Effector CD8-positive, alpha-beta T cell (primary cell): ENCODE results near the gene TSC22D1.
"Not testable (repeated sequence)": the region's sequence is repeated elsewhere in the genome, so short reads cannot be mapped to it uniquely, and the experiment has no call there.

Experiments
- DNase-seq: peaks from one replicate; lab custom pipeline; 2025; lab: John Stamatoyannopoulos, UW
- total RNA-seq, 4 experiments: gene quantifications; one replicate each; lab custom pipeline; 2026; lab: John Stamatoyannopoulos, UW

TSC22D1 gene
- total RNA-seq = 44.5 to 87.8 (median 63.9) reads per million in 4 experiments

GRCh38 chr13:44575741-44576350 is at the start of gene TSC22D1:
Gene TSC22D1, minus strand, starts transcription at chr13:44576330. Its CDS starts 256 bp downstream, at chr13:44576074.
- peak; percentile 44 for DNase-seq

GRCh38 chr13:44622708-44623107 is 46.6 kb upstream of the TSC22D1 start:
- DNase-seq = no peak

GRCh38 chr13:44622261-44622660 is 46.1 kb upstream of the TSC22D1 start:
- no peak for DNase-seq

- DNase-seq = no peak
Observed at GRCh38 chr13:44620057-44620456, 43.9 kb upstream of the TSC22D1 start.

- DNase-seq = no peak
Observed at GRCh38 chr13:44619651-44620050, 43.5 kb upstream of the TSC22D1 start.

- DNase-seq = no peak
Observed at GRCh38 chr13:44618326-44618725, 42.2 kb upstream of the TSC22D1 start.

GRCh38 chr13:44617648-44618047 is 41.5 kb upstream of the TSC22D1 start:
- no peak for DNase-seq

DNA sequence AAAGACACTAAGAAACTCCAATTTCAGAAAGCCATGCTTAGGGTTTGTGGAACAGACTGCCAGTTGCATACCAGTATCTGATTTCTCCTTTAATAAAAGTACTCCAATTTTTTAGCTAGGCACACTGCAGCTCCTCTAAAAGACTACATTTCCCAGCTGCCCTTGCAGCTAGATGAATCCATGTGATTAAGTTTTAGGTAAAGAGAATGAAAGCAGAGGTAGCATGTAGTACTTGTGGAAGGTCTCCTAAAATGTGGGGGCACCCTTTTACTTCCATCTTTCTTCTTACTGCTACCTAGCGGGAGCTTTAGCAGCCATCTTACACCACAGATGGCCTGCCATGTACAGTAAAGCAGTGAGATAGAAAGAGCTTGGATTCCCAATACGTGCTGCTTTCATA is 33.0 kb upstream of the TSC22D1 start:
- no peak for DNase-seq

DNA sequence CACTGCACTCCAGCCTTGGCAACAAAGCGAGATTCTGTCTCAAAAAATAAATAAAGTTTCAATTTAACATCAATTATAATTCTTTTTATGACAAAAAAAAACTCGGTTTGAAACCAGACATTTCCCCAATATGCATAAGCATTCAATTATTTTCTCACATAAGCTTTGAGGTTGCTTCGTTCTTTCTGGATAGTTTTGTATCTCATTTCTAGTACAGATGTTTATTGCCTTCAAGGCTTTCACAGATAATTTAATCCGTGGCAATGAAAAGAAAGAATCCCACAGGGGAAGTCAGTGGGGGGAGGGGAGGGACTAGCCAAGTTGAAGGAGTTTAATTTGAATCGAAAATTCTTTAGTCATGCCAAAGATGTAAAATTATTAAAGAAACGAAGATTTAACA is 29.6 kb upstream of the TSC22D1 start:
- DNase-seq = no peak

- DNase-seq = no peak
Observed at GRCh38 chr13:44605275-44605674, 29.1 kb upstream of the TSC22D1 start.

GRCh38 chr13:44601586-44601985 is 25.5 kb upstream of the TSC22D1 start:
- DNase-seq = no peak

DNA sequence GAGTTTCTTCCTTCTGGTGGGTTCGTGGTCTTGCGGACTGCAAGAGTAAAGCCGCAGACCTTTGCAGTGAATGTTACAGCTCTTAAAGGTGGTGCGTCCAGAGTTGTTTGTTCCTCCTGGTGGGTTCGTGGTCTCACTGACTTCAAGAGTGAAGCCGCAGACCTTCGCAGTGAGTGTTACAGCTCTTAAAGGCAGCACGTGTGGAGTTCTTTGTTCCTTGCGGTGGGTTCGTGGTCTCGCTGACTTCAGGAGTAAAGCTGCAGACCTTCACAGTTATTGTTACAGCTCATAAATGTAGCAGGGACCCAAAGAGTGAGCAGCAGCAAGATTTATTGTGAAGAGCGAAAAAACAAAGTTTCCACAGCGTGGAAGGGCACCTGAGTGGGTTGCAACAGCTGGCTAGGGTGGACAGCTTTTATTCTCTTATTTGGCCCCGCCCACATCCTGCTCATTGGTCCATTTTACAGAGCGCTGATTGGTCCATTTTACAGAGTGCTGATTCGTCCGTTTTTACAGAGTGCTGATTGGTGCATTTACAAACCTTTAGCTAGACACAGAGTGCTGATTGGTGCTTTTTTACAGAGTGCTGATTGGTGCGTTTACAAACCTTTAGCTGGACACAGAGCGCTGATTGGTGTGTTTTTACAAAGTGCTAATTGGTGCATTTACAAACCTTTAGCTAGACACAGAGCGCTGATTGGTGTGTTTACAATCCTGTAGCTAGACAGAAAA is 17.9 kb upstream of the TSC22D1 start:
- not testable (repeated sequence) for DNase-seq

DNA sequence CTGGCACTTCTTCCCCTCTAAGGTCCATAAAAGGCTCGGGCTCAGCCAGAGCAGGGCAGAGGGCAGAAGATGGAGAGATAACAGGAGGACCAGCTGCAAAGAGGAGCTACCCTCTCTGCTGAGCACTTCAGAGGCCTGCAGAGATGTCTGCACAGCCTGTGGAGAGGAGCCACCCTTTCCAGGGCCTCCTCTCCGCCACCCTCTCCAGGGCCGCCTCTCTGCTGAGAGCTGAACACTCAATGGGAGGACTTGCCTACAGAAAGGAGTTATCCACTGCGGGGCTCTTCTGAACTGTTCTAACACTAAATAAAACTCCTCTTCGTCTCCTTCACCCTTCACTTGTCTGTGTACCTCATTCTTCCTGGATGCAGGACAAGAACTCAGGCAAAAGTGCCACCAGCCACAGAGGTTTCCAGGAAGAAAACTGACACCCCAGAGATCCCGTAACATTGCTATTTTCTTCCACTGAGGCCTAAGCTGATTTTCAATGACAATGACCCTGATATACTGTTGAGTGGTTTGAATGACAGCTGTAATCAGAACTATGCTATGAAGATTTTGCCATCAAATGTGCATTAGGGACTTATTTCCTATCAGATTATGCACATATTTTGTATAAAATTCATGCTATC is 16.2 kb upstream of the TSC22D1 start:
- no peak for DNase-seq

DNA sequence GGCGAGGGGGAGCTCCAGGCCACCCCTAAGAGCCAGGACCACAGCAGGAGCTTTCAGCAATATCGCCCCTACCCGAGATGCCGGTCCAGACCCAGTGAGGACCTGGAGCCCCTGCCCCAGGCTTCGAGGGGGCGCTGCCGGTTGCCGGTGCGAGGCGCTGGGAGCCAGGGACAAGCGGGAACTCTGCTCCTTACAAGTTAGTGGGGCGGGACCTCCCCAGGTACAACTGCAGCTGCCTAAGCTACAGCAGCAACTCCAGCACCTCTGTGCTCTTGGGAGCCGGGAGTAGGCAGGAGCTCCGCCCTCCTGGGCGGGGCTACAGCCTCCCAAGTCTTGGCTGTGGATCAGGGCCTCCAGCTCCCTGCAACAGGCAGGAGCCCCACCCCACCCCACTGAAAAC is 15.2 kb upstream of the TSC22D1 start:
- no peak for DNase-seq

GRCh38 chr13:44583137-44583536 is 7.0 kb upstream of the TSC22D1 start:
- no peak for DNase-seq

GRCh38 chr13:44578067-44578400 is 1.9 kb upstream of the TSC22D1 start:
- no peak for DNase-seq

GRCh38 chr13:44577236-44578066 is 1.3 kb upstream of the TSC22D1 start:
- peak; percentile 90 for DNase-seq

DNA sequence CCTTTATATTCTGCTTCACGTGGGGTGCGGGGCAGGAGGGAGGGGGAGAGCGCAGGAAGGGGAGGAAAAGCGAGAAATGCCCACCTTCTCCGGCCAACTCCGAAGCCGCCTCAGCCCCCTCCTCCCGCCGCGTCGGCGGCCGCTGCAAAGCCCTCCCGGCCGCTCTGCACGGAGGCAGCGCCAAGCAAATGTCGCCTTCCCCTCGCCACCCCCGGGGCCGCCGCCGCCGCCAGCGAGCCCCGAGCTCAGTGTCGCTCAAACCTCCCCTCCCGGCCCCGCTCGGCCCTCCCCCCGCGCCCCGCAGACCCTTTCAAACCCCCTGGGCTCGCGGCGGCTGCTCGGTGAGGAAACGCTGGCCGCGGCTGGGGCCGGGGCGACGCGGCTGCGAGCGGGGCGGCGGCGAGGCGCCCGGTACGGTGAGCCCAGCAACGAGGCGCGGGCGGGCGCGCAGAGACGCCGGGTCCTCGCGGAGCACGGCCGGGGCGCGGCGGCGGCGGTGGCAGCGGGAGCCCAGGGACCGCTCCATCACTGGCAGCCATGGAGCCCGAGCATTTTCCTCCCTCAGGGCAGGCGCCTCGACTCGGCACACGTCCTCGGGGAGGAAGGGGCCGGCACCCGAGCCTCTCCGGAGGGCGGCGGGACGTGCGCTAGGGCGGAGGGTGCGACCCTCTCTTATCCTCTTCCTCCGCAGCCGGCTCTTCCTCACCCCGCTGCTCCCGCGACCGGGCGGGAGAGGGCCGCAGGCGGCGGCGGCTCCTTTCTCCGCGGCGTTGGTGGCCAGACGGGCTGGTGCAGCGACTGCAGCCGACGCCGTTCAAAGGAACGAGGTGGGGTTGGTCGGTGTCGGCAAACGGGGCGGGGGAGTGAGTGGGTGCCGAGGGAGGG is 463 bp upstream of the TSC22D1 start:
- peak; percentile 7 for DNase-seq

GRCh38 chr13:44575035-44575434 is 1.1 kb downstream of the TSC22D1 start:
- DNase-seq = no peak

DNA sequence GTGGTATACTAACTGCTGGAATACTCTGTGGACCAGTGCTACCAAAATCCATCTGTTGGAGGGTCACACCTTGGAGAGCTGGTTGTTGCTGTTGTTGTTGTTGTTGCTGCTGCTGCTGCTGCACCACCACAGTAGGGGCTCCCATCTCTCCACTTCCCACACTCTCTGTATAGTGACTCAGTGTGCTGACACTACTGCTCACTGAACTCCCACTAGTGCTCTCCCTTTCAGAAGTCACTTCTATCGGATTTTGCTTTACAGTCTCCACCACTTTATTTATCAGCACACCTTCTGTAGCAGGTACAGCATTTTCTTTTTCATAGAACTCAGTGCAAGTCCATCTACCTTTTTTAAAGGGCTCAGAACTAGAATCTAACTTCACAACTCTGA is 1.7 kb downstream of the TSC22D1 start:
- no peak for DNase-seq

DNA sequence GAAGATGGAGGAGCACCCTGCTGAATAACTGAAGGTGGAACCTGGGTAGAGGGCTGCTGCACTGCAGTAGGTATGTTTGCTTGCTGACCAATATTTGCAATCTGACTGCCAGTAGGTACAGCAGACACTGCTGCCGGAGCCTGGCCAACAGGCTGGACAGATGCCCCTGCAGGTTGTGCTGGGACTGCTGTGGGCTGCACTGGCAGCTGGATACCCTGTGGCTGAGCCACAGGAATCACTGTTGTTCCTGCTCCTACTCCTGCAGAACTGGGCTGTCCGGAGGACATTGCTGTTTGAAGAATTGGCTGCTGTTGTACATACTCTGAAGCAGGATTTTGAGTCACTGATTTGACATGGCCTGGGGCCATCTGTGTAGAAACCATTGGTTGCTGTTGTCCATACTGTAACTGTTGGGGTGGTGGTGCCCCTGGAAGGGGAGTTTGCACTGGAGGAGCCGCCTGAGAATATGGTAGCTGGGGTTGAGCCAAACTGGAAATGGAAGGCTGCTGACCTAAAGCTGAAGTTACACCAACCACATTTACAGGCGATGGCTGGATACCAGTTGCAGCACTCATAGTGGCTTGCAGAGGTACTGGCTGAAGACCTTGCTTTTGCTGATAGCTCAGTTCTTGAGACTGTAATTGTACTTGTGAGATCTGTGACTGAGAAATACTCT is 2.2 kb downstream of the TSC22D1 start:
- no peak for DNase-seq
